Stomach (tissue), 4 donors: Measurements from ENCODE around the gene TPP2.

Source experiments
- EP300 ChIP-seq: sonication (generic); formaldehyde crosslinking; IDR thresholded peaks from one replicate; pipeline ENCODE4 v1.6.1; 2017; ENCODE audit warnings: antibody characterized with exemption
- POLR2A ChIP-seq, 4 donors: fragments of 450-650 bp; IDR thresholded peaks; one replicate each; pipeline ENCODE4 v1.6.1; 2016; ENCODE audit warnings: antibody characterized with exemption in 4 of 4, control low read depth in 2 of 4, mild to moderate bottlenecking in 1 of 4, moderate library complexity in 1 of 4
- POLR2AphosphoS5 ChIP-seq, 3 donors: sonication (generic); formaldehyde crosslinking; IDR thresholded peaks; one replicate each; pipeline ENCODE4 v1.6.1; 2016; ENCODE audit warnings: antibody characterized with exemption in 3 of 3
- TF ChIP-seq, protein P1 (sequence below), 7 experiments: fragments of 450-650 bp in 4 of 7; fragments of 200-600 bp in 3 of 7; sonication (generic) in 3 of 7; IDR thresholded peaks; one replicate each; pipeline ENCODE4 v1.5.1; 2016 to 2019; ENCODE audit warnings: antibody characterized with exemption in 7 of 7, control low read depth in 2 of 7, mild to moderate bottlenecking in 1 of 7

DNA sequence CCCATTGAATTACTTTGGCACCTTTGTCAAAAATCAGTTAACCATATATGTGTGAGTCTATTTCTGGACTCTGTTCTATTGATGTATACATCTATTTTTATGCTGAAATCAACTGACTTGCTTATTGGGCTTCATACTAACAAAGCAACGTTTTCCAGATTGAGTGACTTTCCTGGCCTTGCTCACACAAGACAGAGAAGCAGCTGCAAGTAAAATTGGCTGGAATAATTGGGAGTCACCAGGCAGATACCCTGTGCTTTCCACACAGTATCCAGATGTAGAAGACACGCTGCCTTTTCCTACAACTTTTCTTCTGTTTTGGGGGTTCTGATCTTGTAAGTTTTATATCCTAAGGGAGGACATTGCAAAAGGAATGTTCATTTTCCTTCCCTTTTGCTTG lies 86.9 kb downstream of the TPP2 start:
- TF ChIP-seq, protein P1, sequence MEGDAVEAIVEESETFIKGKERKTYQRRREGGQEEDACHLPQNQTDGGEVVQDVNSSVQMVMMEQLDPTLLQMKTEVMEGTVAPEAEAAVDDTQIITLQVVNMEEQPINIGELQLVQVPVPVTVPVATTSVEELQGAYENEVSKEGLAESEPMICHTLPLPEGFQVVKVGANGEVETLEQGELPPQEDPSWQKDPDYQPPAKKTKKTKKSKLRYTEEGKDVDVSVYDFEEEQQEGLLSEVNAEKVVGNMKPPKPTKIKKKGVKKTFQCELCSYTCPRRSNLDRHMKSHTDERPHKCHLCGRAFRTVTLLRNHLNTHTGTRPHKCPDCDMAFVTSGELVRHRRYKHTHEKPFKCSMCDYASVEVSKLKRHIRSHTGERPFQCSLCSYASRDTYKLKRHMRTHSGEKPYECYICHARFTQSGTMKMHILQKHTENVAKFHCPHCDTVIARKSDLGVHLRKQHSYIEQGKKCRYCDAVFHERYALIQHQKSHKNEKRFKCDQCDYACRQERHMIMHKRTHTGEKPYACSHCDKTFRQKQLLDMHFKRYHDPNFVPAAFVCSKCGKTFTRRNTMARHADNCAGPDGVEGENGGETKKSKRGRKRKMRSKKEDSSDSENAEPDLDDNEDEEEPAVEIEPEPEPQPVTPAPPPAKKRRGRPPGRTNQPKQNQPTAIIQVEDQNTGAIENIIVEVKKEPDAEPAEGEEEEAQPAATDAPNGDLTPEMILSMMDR (IDR thresholded peaks at IDR 0.05): no peak
- TF ChIP-seq POLR2AphosphoS5 (IDR thresholded peaks at IDR 0.05): no peak
- no peak for TF ChIP-seq POLR2A (IDR thresholded peaks at IDR 0.05)
- TF ChIP-seq EP300: no peak
